NAMALWA (cell line): ENCODE results near the gene CCL19.

ENCODE experiments used
- DNase-seq: peaks from one replicate; pipeline ENCODE4 v3.0.0-alpha.2; 2015; ENCODE audit warnings: low spot score

CCL19 gene

GRCh38 chr9:34662526-34663302, 28.4 kb downstream of the CCL19 start, which contains the start of gene CCL27:
TSS of gene CCL27 (minus strand) at chr9:34662657. CDS start at chr9:34662633, 24 bp downstream.
- DNase-seq, result no peak

GRCh38 chr9:34659592-34660253, 31.4 kb downstream of the CCL19 start:
- no peak for DNase-seq

- no peak for DNase-seq
Measured at GRCh38 chr9:34658461-34658860, 32.6 kb downstream of the CCL19 start.

- DNase-seq, result no peak
Measured at GRCh38 chr9:34656992-34657391, 34.1 kb downstream of the CCL19 start.

- no peak for DNase-seq
Measured at GRCh38 chr9:34655394-34655793, 35.7 kb downstream of the CCL19 start.

- DNase-seq, result no peak
Measured at GRCh38 chr9:34654323-34655051, 36.6 kb downstream of the CCL19 start.

- DNase-seq, result no peak
Measured at GRCh38 chr9:34653151-34654072, 37.7 kb downstream of the CCL19 start.

- no peak for DNase-seq
Measured at GRCh38 chr9:34652602-34653000, 38.5 kb downstream of the CCL19 start.

- no peak for DNase-seq
Measured at GRCh38 chr9:34651876-34652601, 39.0 kb downstream of the CCL19 start, which contains the start of gene IL11RA. TSS of gene IL11RA (plus strand) at chr9:34652185. CDS start at chr9:34655218, 3,033 bp downstream.

- DNase-seq, result no peak
Measured at GRCh38 chr9:34651321-34651720, 39.8 kb downstream of the CCL19 start.

GRCh38 chr9:34650816-34651215, 40.3 kb downstream of the CCL19 start:
- no peak for DNase-seq

- no peak for DNase-seq
Measured at GRCh38 chr9:34648673-34649072, 42.4 kb downstream of the CCL19 start.

- no peak for DNase-seq
Measured at GRCh38 chr9:34647651-34648050, 43.4 kb downstream of the CCL19 start.

GRCh38 chr9:34647084-34647403, 44.0 kb downstream of the CCL19 start:
- DNase-seq, result no peak

GRCh38 chr9:34646211-34647083, 44.6 kb downstream of the CCL19 start, which contains the start of gene GALT:
TSS of gene GALT (plus strand) at chr9:34646675. CDS start at chr9:34646705, 30 bp downstream.
- peak; percentile 95 for DNase-seq

- DNase-seq, result no peak
Measured at GRCh38 chr9:34644766-34645314, 46.2 kb downstream of the CCL19 start.

GRCh38 chr9:34642679-34643078, 48.4 kb downstream of the CCL19 start:
- DNase-seq, result no peak
